Testis (tissue), 2 donors: ENCODE data around the gene CORO2B.

Experiments used
- CTCF ChIP-seq, 3 experiments: fragments of 450-650 bp in 2 of 3; fragments of 200-600 bp in 1 of 3; sonication (generic) in 1 of 3; IDR thresholded peaks; one replicate each; pipeline ENCODE4 v1.5.1; 2016 to 2019; ENCODE audit warnings: antibody characterized with exemption in 3 of 3, mild to moderate bottlenecking in 2 of 3, moderate library complexity in 1 of 3
- POLR2A ChIP-seq: fragments of 450-650 bp; IDR thresholded peaks from one replicate; pipeline ENCODE4 v1.6.1; 2017; ENCODE audit warnings: antibody characterized with exemption, mild to moderate bottlenecking, moderate library complexity

- TF ChIP-seq POLR2A: no peak
- no peak for TF ChIP-seq CTCF (IDR thresholded peaks at IDR 0.05)
These were observed 115.3 kb downstream of the CORO2B start for GRCh38 chr15:68694111-68694510.
